ENCODE measurements around the gene SUCNR1. TPM values are rescaled to one million over a fixed set of nuclear protein-coding genes. Genes with fewer than 3 reads are reported as not detected.
A peak's percentile ranks its signal among the peaks of the same experiment; 100 is the strongest.
"Not testable (repeated sequence)": the region's sequence is repeated elsewhere in the genome, so short reads cannot be mapped to it uniquely, and the experiment has no call there.

The SUCNR1 gene
- total RNA-seq (2014; rRNA removed; shearing (Covaris generic); ENCODE audit: low replicate concordance), result not detected in 2 replicates

- Histone ChIP-seq H3K27me3 (no peaks in the 10 kb centered on the region), H3K36me3 (no peaks in the 10 kb centered on the region), H3K9me3 (no peaks in the 10 kb centered on the region), H3K4me3 (no peak within 1 kb of the TSS)
- no peak for DNase-seq
These were observed at the start of gene SUCNR1 for GRCh38 chr3:151873398-151873797. SUCNR1 (plus strand) TSS chr3:151873643; CDS start chr3:151879893, 6,250 bp downstream.

GRCh38 chr3:151827816-151828215 lies 45.6 kb upstream of the SUCNR1 start:
- DNase-seq, result no peak
- H3K36me3 ChIP-seq, result no peaks in the 10 kb centered on the region
- H3K4me3 ChIP-seq, result no peak overlapping the region
- H3K9me3 ChIP-seq, result no peaks in the 10 kb centered on the region; the same call in 1 of the 2 replicates
- H3K27me3 ChIP-seq, result no peaks in the 10 kb centered on the region

GRCh38 chr3:151835751-151836525 lies 37.5 kb upstream of the SUCNR1 start:
- Histone ChIP-seq H3K27me3 (no peaks in the 10 kb centered on the region), H3K4me3 (no peak overlapping the region), H3K9me3 (no peaks in the 10 kb centered on the region), H3K36me3 (no peaks in the 10 kb centered on the region)
- DNase-seq, result peak; percentile 9

- no peaks in the 10 kb centered on the region for H3K9me3 ChIP-seq
- H3K27me3 ChIP-seq, result no peaks in the 10 kb centered on the region
- H3K36me3 ChIP-seq, result no peaks in the 10 kb centered on the region
- DNase-seq, result peak; percentile 74
- H3K4me3 ChIP-seq, result no peak overlapping the region
These were observed 36.4 kb upstream of the SUCNR1 start for GRCh38 chr3:151837057-151837456.

GRCh38 chr3:151838574-151839312 lies 34.7 kb upstream of the SUCNR1 start:
- Histone ChIP-seq H3K27me3 (no peaks in the 10 kb centered on the region), H3K4me3 (no peak overlapping the region), H3K36me3 (no peaks in the 10 kb centered on the region), H3K9me3 (no peaks in the 10 kb centered on the region)
- DNase-seq, result peak; percentile 37

GRCh38 chr3:151839313-151839631 lies 34.2 kb upstream of the SUCNR1 start:
- H3K36me3 ChIP-seq, result no peaks in the 10 kb centered on the region
- no peaks in the 10 kb centered on the region for H3K9me3 ChIP-seq
- H3K27me3 ChIP-seq, result no peaks in the 10 kb centered on the region
- H3K4me3 ChIP-seq, result no peak overlapping the region
- DNase-seq, result no peak

- Histone ChIP-seq H3K36me3 (no peaks in the 10 kb centered on the region), H3K27me3 (no peaks in the 10 kb centered on the region), H3K9me3 (no peaks in the 10 kb centered on the region), H3K4me3 (no peak overlapping the region)
- DNase-seq, result no peak
These were observed 31.6 kb upstream of the SUCNR1 start for GRCh38 chr3:151841801-151842200.

GRCh38 chr3:151843275-151843674 lies 30.2 kb upstream of the SUCNR1 start:
- H3K27me3 ChIP-seq, result no peaks in the 10 kb centered on the region
- H3K4me3 ChIP-seq, result no peak overlapping the region
- no peaks in the 10 kb centered on the region; the same call in 1 of the 2 replicates for H3K9me3 ChIP-seq
- no peaks in the 10 kb centered on the region for H3K36me3 ChIP-seq
- DNase-seq, result no peak

- Histone ChIP-seq H3K27me3 (no peaks in the 10 kb centered on the region), H3K4me3 (no peak overlapping the region), H3K9me3 (peaks cover 12% of the 10 kb centered on the region), H3K36me3 (no peaks in the 10 kb centered on the region)
- DNase-seq, result no peak
These were observed 28.0 kb upstream of the SUCNR1 start for GRCh38 chr3:151845306-151845905.

- not testable (repeated sequence) for H3K36me3 ChIP-seq, H3K4me3 ChIP-seq, DNase-seq, H3K27me3 ChIP-seq
- peaks cover 19% of the 10 kb centered on the region for H3K9me3 ChIP-seq
These were observed 23.4 kb upstream of the SUCNR1 start for GRCh38 chr3:151850065-151850464.

GRCh38 chr3:151852074-151852811 lies 21.2 kb upstream of the SUCNR1 start:
- H3K9me3 ChIP-seq, result peaks cover 19% of the 10 kb centered on the region
- H3K36me3 ChIP-seq, result no peaks in the 10 kb centered on the region
- no peak overlapping the region for H3K4me3 ChIP-seq
- no peaks in the 10 kb centered on the region for H3K27me3 ChIP-seq
- DNase-seq, result no peak

- no peak for DNase-seq
- Histone ChIP-seq H3K27me3 (no peaks in the 10 kb centered on the region), H3K36me3 (no peaks in the 10 kb centered on the region)
These were observed 17.3 kb upstream of the SUCNR1 start for GRCh38 chr3:151856118-151856517.

GRCh38 chr3:151856641-151857040 lies 16.8 kb upstream of the SUCNR1 start:
- Histone ChIP-seq H3K4me3 (no peak overlapping the region), H3K36me3 (no peaks in the 10 kb centered on the region), H3K9me3 (peaks cover 3% of the 10 kb centered on the region; the same call in 1 of the 2 replicates), H3K27me3 (no peaks in the 10 kb centered on the region)
- no peak for DNase-seq

More at GRCh38 chr3:151856118-151856517, 17.3 kb upstream of the SUCNR1 start:
- Histone ChIP-seq H3K4me3 (no peak overlapping the region), H3K9me3 (peaks cover 4% of the 10 kb centered on the region)

- Histone ChIP-seq H3K36me3 (no peaks in the 10 kb centered on the region), H3K9me3 (no peaks in the 10 kb centered on the region), H3K4me3 (no peak overlapping the region), H3K27me3 (no peaks in the 10 kb centered on the region)
- DNase-seq, result no peak
These were observed 14.2 kb upstream of the SUCNR1 start for GRCh38 chr3:151859233-151859673.

- DNase-seq, result no peak
- H3K27me3 ChIP-seq, result no peaks in the 10 kb centered on the region
- H3K4me3 ChIP-seq, result no peak overlapping the region
- no peaks in the 10 kb centered on the region for H3K9me3 ChIP-seq
- no peaks in the 10 kb centered on the region for H3K36me3 ChIP-seq
These were observed 13.5 kb upstream of the SUCNR1 start for GRCh38 chr3:151859905-151860304.

GRCh38 chr3:151863611-151864010 lies 9.8 kb upstream of the SUCNR1 start:
- Histone ChIP-seq H3K9me3 (no peaks in the 10 kb centered on the region), H3K36me3 (no peaks in the 10 kb centered on the region), H3K4me3 (no peak overlapping the region), H3K27me3 (no peaks in the 10 kb centered on the region)
- DNase-seq, result no peak
